GM21447 (cell line): ENCODE results near the gene RIPOR2.
"Not testable (repeated sequence)": the region's sequence is repeated elsewhere in the genome, so short reads cannot be mapped to it uniquely, and the experiment has no call there.

Experiments
- ATAC-seq: cut with Tn5 transposase; IDR thresholded peaks from one replicate; pipeline ENCODE4 v1.9.1; 2021; ENCODE audit not compliant: unreplicated experiment

The RIPOR2 gene

GRCh38 chr6:24926192-24926591 is 9.6 kb downstream of the RIPOR2 start:
- ATAC-seq = no peak

- ATAC-seq = no peak
Observed at GRCh38 chr6:24925661-24926060, 10.1 kb downstream of the RIPOR2 start.

GRCh38 chr6:24924580-24925356 is 11.0 kb downstream of the RIPOR2 start:
- no peak for ATAC-seq

DNA sequence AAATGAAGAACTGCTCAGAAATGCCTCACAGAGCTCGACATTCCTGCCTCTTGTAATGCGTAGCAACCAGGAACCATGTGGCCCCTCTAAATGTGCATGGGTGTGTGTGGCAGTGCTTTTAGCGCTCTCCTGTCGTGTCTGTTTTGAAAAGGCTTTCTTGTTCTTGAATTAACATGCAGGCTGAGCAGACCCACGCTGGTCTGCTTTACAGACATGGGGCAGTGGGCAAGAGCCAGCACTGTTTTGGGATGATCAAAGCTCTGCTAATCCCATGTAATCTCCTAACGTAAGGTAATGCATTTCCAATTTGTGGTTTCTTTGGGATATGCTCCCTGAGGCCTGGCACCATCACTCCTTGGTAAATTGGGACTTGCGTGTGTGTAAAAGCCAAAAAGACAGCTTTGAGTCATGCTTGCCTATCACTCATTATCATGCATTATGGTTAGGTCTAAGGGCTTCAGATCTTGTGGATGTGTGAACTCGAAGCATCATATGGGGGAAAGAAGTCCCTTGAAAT is 11.8 kb downstream of the RIPOR2 start:
- no peak for ATAC-seq

DNA sequence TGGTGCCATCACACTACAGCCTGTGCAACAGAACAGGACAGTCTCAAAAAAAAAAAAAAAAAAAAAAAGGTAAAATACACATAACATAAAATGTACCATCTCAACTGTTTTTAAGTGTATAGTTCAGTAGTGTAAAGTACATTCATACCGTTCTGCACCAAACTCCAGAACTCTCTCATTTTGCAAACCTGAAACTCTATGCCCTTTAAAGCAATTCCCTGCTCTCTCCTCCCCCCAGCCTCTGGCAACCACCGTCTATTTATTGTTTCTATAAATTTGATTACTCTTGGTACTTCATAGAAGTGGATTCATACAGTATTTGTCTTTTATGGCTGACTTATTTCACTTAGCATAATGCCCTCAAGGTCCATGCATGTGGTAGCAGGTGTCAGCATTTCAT is 12.9 kb downstream of the RIPOR2 start:
- ATAC-seq = no peak

GRCh38 chr6:24922170-24922569 is 13.6 kb downstream of the RIPOR2 start:
- ATAC-seq = no peak

- no peak for ATAC-seq
Observed at GRCh38 chr6:24920136-24920535, 15.6 kb downstream of the RIPOR2 start.

DNA sequence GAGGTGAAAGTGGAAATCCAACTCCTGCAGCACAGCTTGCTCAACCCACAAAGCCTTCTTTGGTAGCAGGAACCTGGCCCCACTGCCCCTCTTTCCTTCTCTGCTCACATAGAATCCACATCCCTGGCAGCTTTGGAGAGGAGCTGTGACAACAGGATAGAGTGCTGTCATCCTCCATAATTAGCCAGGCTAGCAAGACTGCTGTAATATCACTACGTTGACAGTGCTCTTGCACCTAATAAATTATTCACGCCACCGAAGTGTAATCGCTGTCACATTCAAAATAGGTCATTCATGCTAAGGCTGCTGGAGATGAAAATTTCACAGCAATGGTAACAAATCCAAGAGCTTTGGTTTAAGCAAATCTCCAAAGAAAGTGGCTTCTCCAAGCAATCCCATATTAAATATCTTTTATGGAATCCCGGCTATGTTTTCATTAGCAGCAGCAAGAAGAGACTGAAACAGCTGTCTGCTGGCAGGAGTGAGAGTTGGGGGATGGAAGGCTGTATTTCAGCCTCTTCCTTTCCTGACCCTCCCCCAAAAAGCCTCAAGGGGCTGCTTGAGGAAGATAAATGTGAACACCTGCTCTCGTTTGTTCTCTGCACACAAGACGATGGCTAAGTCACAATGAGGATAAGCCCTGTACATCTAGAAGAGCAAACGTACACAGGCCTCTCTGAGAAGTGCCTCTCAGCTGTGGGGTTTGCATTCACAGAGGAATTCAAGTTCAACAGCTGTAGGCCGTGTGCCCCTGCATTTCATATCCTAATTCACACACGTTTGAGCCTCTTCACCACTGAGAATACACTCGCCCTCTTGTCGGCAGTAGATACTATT is 16.5 kb downstream of the RIPOR2 start:
- peak; percentile 59 for ATAC-seq

GRCh38 chr6:24918641-24919055 is 17.1 kb downstream of the RIPOR2 start:
- ATAC-seq = peak; percentile 44

GRCh38 chr6:24916496-24916895 is 19.3 kb downstream of the RIPOR2 start:
- no peak for ATAC-seq

DNA sequence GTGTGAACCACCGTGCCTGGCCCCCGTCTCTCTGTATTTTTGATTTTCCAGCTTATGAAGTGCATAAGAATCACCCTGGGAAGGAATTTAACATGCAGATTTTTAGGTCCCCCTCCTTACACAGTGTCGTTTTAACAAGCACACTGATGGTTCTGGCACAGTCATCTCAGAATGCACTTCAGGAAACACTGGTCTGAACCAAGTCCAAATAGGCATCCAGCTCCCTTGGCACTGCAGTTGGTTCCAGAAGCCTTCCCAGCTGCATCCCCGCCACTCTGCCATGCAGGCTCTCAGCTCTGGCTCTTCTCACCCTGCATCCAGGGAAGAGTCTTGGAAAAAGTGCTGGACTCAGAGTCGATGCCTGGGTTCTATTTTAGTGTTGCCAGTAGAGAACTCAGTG is 20.1 kb downstream of the RIPOR2 start:
- no peak for ATAC-seq

DNA sequence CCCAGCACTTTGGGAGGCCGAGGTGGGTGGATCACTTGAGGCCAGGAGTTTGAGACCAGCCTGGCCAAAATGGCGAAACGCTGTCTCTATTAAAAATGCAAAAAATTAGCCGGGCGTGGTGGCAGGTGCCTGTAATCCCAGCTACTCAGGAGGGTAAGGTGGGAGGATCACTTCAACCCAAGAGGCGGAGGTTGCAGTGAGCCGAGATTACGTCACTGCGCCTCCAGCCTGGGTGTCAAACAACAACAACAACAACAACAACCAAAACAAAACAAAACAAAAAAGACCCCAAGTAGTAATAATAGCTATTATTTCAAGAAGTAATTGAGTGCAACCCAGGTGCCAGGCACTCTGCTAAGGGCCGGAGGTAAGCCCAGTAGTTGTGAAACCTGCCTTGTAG is 21.7 kb downstream of the RIPOR2 start:
- not testable (repeated sequence) for ATAC-seq

- no peak for ATAC-seq
Observed at GRCh38 chr6:24911796-24912382, 23.9 kb downstream of the RIPOR2 start.

DNA sequence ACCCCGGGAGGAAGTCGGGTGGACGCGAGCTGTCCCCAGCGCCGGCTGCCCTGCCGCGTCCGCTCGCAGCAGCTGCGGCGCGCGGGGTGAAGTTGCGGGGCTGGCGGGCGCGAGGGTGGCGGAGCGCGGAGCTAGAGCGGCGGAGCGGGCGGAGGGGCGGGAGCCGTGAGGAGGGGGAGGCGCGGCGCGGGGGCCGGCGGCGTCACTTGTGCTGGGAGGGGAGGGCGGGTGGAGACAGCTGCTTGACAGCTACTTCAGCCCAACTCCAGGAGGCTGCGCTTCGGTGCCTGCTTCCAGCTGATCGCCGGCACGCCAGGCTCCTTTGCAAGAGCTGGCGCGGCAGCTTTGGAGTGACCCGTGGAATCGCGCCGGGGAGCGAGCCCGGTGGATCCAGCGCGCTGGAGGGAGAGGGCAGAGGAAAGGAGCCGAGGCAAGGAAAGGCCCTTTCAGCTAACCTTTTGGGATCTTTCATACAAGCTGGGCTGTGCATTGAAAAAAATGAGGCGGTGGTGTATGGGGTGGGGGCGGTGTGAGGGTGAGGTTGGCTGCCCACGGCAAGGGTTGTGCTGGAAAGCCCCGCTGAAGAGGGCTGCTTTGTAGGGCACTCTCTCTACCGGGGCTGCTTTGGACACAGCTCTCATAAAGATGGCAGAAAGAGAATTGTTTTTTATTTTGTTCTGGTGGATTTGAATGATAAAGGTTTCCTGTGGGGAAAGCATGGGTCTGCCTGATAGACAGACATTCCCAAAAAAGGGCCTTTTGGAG is 24.6 kb downstream of the RIPOR2 start:
- ATAC-seq = no peak

- ATAC-seq = no peak
Observed at GRCh38 chr6:24910331-24910960, 25.3 kb downstream of the RIPOR2 start.

GRCh38 chr6:24909241-24910216 is 26.2 kb downstream of the RIPOR2 start:
- no peak for ATAC-seq

DNA sequence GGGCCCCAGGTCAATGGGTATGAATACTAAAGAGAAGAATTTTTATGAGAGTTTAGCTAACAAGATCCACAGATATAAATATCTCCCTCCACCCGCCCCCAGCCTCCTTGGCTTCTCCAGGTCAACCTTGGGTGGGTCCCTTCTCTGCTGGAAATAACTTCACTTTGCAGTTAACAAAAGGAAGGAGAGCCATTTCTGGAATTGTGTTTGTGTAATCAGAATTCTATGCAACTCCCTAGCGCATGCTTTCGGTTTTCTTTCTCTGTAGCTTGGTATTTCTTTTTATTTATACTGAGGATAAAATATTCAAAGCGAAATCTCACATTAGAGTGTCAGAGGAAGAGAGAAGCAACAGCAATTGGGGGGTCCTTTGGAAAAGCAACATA is 27.1 kb downstream of the RIPOR2 start:
- no peak for ATAC-seq

- no peak for ATAC-seq
Observed at GRCh38 chr6:24907919-24908649, 27.7 kb downstream of the RIPOR2 start.

- no peak for ATAC-seq
Observed at GRCh38 chr6:24906314-24906713, 29.4 kb downstream of the RIPOR2 start.
